Activated T-cell treated with anti-CD3 and anti-CD28 coated beads, Interleukin-2, amount 50 U/mL, for 72 hours (primary cell): ENCODE measurements around the gene GJB2. TPM values are rescaled to one million over a fixed set of nuclear protein-coding genes. Genes with fewer than 3 reads are reported as not detected.

Experiments
- ATAC-seq, 2 donors: fragments of 150-1000 bp; cut with Tn5 transposase; replicated peaks in 1 of 2; 2 replicates each; pipeline ENCODE4 v1.10.0; 2021; ENCODE audit warnings: moderate library complexity in 2 of 2, mild to moderate bottlenecking in 1 of 2
- DNase-seq, 2 donors: peaks; one replicate each; pipeline ENCODE4 v3.0.0; 2021 to 2022; ENCODE audit warnings: mixed read lengths in 1 of 2
- H3K27ac Mint-ChIP-seq: one replicate; pipeline ENCODE4 v1.8.0; 2022; ENCODE audit warnings: mild to moderate bottlenecking, moderate library complexity, mixed read lengths
- H3K27me3 Mint-ChIP-seq: one replicate; pipeline ENCODE4 v1.8.0; 2022; ENCODE audit warnings: low read depth, mixed read lengths
- H3K36me3 Mint-ChIP-seq, 2 donors: one replicate each; pipeline ENCODE4 v1.8.0; 2022; ENCODE audit warnings: mixed read lengths in 2 of 2, mild to moderate bottlenecking in 1 of 2; ENCODE audit not compliant: insufficient read depth in 2 of 2
- H3K4me1 Mint-ChIP-seq: one replicate; pipeline ENCODE4 v1.8.0; 2022; ENCODE audit warnings: low read depth, mixed read lengths
- H3K4me3 Mint-ChIP-seq, 2 donors: one replicate each; pipeline ENCODE4 v1.8.0; 2022; ENCODE audit warnings: mild to moderate bottlenecking in 2 of 2, mixed read lengths in 2 of 2, moderate library complexity in 2 of 2
- H3K9me3 Mint-ChIP-seq, 2 donors: one replicate each; pipeline ENCODE4 v1.8.0; 2022; ENCODE audit warnings: mixed read lengths in 2 of 2
- total RNA-seq, 2 donors: library from RNA; stranded (reverse); gene quantifications; one replicate each; pipeline ENCODE4 v1.2.3, GENCODE V29; 2022

Gene GJB2
- 1 to 10 TPM; 1.8 to 5.9 TPM for total RNA-seq

DNA sequence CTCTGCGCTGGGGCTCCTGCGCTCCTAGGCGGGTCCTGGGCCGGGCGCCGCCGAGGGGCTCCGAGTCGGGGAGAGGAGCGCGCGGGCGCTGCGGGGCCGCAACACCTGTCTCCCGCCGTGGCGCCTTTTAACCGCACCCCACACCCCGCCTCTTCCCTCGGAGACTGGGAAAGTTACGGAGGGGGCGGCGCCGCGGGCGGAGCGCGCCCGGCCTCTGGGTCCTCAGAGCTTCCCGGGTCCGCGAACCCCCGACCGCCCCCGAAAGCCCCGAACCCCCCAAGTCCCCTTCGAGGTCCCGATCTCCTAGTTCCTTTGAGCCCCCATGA, at the start of gene GJB2:
TSS of gene GJB2 (minus strand) at position 103 of the 326 bp plus-strand sequence. CDS start 3,357 bp downstream, outside the sequence.
- H3K27me3 Mint-ChIP-seq, result peaks cover 60% of the 10 kb centered on the region
- peak within 1 kb of the TSS; percentile 80 to 87 for H3K4me3 Mint-ChIP-seq
- H3K27ac Mint-ChIP-seq, result no peak within 1 kb of the TSS
- H3K4me1 Mint-ChIP-seq, result peaks cover 35% of the 10 kb centered on the region
- peak; percentile 21 to 45 for ATAC-seq
- no peaks in the 10 kb centered on the region for H3K9me3 Mint-ChIP-seq
- no peaks in the 10 kb centered on the region for H3K36me3 Mint-ChIP-seq
- peak; percentile 29 to 31 for DNase-seq

DNA sequence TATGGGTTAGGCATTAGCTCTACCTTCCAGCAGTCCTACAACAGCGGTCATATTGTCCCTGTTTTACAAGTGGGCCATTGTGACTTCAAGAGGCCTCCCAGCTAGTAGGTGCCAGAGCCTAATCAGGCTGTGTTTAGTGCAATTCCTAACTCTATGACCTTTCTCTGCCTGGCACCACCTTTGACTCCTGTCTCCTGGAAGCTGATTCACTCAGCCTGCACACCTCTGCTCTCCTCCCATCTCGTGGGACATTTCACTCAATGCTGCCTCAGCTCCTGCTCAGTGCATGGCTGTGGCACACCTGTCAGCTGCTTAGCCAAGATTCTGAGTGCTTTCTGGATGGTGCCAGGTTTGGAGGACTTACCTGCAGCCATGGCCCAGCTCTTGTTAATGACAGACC, 48.9 kb upstream of the GJB2 start:
- ATAC-seq (no peak), DNase-seq (no peak)
- Mint-ChIP-seq H3K4me1 (peaks cover 4% of the 10 kb centered on the region), H3K27ac (no peak overlapping the region), H3K36me3 (no peaks in the 10 kb centered on the region), H3K9me3 (peaks cover 0 to 2% of the 10 kb centered on the region in 2 donors), H3K4me3 (no peak overlapping the region), H3K27me3 (peaks cover 15% of the 10 kb centered on the region)

- Mint-ChIP-seq H3K27ac (no peak overlapping the region), H3K4me1 (peaks cover 4% of the 10 kb centered on the region), H3K36me3 (no peaks in the 10 kb centered on the region), H3K9me3 (peaks cover 0 to 1% of the 10 kb centered on the region in 2 donors), H3K27me3 (peaks cover 15% of the 10 kb centered on the region), H3K4me3 (no peak overlapping the region)
- DNase-seq, result no peak
- ATAC-seq, result no peak
Measured at GRCh38 chr13:20239748-20240147, 47.0 kb upstream of the GJB2 start.

GRCh38 chr13:20232556-20233277, 40.0 kb upstream of the GJB2 start:
- peak overlapping the region; percentile 51 to 53 for H3K4me3 Mint-ChIP-seq
- H3K9me3 Mint-ChIP-seq, result no peaks in the 10 kb centered on the region
- DNase-seq (no peak), ATAC-seq (no peak)
- peaks cover 11% of the 10 kb centered on the region for H3K4me1 Mint-ChIP-seq
- no peaks in the 10 kb centered on the region for H3K36me3 Mint-ChIP-seq
- no peak overlapping the region for H3K27ac Mint-ChIP-seq
- H3K27me3 Mint-ChIP-seq, result peaks cover 29% of the 10 kb centered on the region

DNA sequence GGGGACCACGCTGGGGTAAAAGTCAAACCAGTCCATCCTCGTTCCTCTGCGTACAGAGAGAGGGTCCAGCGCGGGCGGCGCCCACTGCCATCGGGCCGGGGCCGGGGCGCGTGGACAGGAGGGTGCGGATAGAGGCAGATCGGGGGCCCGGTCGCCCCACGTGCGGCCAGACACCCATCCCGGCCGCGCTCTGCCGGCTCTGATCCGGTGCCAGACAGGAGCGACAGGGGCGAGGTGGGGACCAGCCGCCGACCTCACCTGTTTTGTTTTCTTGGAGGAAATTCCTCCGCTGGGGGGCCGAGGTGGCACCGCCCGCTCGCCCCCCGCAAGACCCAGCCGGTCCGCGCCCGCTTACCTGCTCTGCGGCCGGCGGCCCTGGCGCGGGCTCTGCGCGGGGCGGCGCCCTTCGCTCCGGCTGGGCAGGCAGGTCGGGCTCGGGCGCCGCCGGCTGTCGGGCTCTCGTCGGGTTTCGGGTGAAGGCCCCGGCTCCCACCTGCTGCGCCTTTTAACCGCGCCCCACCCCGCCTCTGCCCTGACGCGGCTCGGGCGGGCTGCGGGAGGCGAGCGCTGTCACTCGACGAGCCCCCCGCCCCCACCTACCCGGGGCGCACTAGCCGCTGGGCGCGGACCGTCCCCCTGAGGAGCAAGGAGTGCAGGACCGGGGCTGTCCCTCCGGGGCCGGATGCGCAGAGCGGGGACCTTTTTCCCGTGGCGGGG, 39.3 kb upstream of the GJB2 start, which contains the start of gene GJB6:
TSS of gene GJB6 (minus strand) at position 481 of the 717 bp plus-strand sequence. CDS start 8,839 bp downstream, outside the sequence.
- Mint-ChIP-seq H3K27me3 (peaks cover 25% of the 10 kb centered on the region), H3K27ac (peak within 1 kb of the TSS; percentile 24), H3K9me3 (no peaks in the 10 kb centered on the region), H3K4me3 (peak within 1 kb of the TSS; percentile 85 to 91), H3K4me1 (peaks cover 11% of the 10 kb centered on the region), H3K36me3 (no peaks in the 10 kb centered on the region)
- DNase-seq, result peak; percentile 49 to 51
- ATAC-seq, result peak; percentile 70 to 75

DNA sequence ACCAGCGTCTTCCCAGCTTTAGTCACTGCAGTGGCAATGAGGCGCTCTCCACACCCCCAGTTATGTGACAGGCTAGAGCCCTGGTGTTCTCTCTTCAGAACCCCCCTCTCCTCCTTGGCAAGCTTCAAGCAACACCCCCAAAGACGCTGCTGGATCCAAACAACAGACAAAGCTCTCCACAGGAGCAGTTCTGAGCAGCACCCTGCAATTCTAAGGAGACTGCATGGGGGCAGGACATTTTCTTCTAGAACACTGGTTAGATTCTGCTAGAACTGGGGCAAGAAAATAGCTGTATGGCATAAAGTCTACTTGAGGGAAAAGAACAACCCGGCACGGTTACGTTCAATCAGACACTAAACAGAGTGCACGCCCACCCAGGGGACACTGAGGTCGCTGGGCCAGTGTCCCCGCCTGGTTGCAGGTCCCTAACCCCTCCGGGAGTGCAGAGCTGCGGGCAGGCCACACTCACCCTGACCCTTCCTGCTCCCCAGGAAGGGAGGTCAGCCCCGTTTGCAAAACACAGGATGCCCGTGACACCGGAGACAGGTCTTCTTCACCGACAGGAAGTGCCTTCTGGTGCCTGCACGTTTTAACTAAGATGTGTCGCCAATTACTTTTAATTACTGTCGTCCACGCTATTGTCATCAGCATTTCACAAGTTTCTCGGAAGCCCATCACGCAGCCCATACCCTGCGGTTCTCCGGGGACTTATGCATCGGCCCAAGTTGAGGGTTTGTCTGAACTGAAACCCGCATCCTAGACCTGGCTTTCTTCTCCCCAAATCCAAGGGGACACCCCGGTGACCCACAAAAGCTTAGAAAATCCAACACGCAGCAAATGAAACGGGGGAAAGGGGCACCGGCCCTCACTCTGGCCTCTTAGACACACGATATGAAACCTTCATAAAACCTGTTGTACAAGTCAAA, 38.4 kb upstream of the GJB2 start:
- peak overlapping the region; percentile 85 to 91 for H3K4me3 Mint-ChIP-seq
- ATAC-seq, result peak; percentile 28 to 61
- DNase-seq, result peak; percentile 16 to 29
- H3K27ac Mint-ChIP-seq, result peak overlapping the region; percentile 24
- H3K4me1 Mint-ChIP-seq, result peaks cover 11% of the 10 kb centered on the region
- H3K36me3 Mint-ChIP-seq, result no peaks in the 10 kb centered on the region
- H3K9me3 Mint-ChIP-seq, result no peaks in the 10 kb centered on the region
- peaks cover 22% of the 10 kb centered on the region for H3K27me3 Mint-ChIP-seq

GRCh38 chr13:20227730-20228129, 35.0 kb upstream of the GJB2 start:
- H3K27ac Mint-ChIP-seq, result no peak overlapping the region
- DNase-seq, result no peak
- no peak for ATAC-seq
- no peaks in the 10 kb centered on the region for H3K9me3 Mint-ChIP-seq
- no peaks in the 10 kb centered on the region for H3K36me3 Mint-ChIP-seq
- H3K4me3 Mint-ChIP-seq, result no peak overlapping the region
- H3K27me3 Mint-ChIP-seq, result peaks cover 15% of the 10 kb centered on the region
- peaks cover 14% of the 10 kb centered on the region for H3K4me1 Mint-ChIP-seq

- Mint-ChIP-seq H3K27ac (no peak overlapping the region), H3K9me3 (no peaks in the 10 kb centered on the region), H3K4me3 (no peak overlapping the region), H3K27me3 (peaks cover 15% of the 10 kb centered on the region), H3K36me3 (no peaks in the 10 kb centered on the region), H3K4me1 (peaks cover 17% of the 10 kb centered on the region)
- ATAC-seq (no peak), DNase-seq (no peak)
Measured at GRCh38 chr13:20227288-20227687, 34.5 kb upstream of the GJB2 start.

GRCh38 chr13:20222553-20222952, 29.8 kb upstream of the GJB2 start:
- Mint-ChIP-seq H3K36me3 (no peaks in the 10 kb centered on the region), H3K9me3 (no peaks in the 10 kb centered on the region), H3K4me3 (no peak overlapping the region), H3K4me1 (peaks cover 33% of the 10 kb centered on the region), H3K27ac (no peak overlapping the region), H3K27me3 (peaks cover 4% of the 10 kb centered on the region)
- ATAC-seq (peak; percentile 58 to 68), DNase-seq (no peak)

DNA sequence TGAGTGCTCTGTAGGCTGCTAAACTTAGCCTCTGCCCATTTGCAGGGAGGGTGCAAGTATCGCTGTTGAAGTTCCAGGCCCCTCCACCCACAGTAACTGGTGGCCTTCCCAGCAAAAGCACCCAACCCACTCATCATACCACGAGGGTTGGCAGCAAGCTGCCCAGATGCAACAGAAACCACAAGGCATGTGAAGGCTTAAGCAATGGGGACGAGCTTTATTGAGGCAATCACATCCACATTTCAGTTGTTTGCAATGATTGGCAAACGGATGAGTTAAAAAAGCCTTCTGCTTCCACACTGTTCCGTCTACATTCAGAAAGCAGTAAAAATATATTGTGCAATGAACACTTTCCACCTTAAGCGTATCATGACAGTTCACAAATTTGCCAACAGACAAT, 29.0 kb upstream of the GJB2 start:
- DNase-seq (no peak), ATAC-seq (no peak)
- H3K27ac Mint-ChIP-seq, result no peak overlapping the region

GRCh38 chr13:20219577-20219976, 26.8 kb upstream of the GJB2 start:
- ATAC-seq (peak; percentile 81 to 88), DNase-seq (no peak)
- Mint-ChIP-seq H3K4me3 (peak overlapping the region; percentile 69 to 73), H3K27ac (peak overlapping the region; percentile 55), H3K4me1 (peaks cover 33% of the 10 kb centered on the region), H3K27me3 (no peaks in the 10 kb centered on the region), H3K36me3 (no peaks in the 10 kb centered on the region), H3K9me3 (peaks cover 0 to 2% of the 10 kb centered on the region in 2 donors)

More for the DNA sequence above, 29.0 kb upstream of the GJB2 start:
- peaks cover 33% of the 10 kb centered on the region for H3K4me1 Mint-ChIP-seq
- H3K4me3 Mint-ChIP-seq, result no peak overlapping the region
- H3K9me3 Mint-ChIP-seq, result peaks cover 0 to 2% of the 10 kb centered on the region in 2 donors
- H3K36me3 Mint-ChIP-seq, result no peaks in the 10 kb centered on the region
- H3K27me3 Mint-ChIP-seq, result peaks cover 4% of the 10 kb centered on the region

DNA sequence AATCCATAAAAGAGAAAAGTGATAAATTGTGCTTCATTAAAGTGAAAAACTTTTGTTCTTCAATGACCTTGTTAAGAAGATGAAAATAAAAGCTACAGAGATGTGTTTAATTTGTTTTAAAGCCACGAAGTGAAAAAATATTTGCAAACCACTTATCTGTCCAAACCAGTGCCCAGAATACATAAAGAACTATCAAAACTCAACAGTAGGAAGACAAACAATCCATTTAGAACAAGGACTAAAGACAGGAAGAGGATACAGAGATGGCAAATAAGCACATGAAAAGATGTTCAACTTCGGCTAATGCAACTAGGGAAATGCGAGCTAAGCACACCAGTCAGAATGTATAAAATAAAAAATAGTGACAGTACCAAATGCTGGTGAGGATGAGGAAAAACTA, 24.4 kb upstream of the GJB2 start:
- H3K27ac Mint-ChIP-seq, result no peak overlapping the region
- DNase-seq, result no peak
- peaks cover 8% of the 10 kb centered on the region for H3K27me3 Mint-ChIP-seq
- H3K4me3 Mint-ChIP-seq, result no peak overlapping the region
- peaks cover 26% of the 10 kb centered on the region for H3K4me1 Mint-ChIP-seq
- ATAC-seq, result no peak
- H3K36me3 Mint-ChIP-seq, result peaks cover 2 to 3% of the 10 kb centered on the region in 2 donors
- peaks cover 0 to 2% of the 10 kb centered on the region in 2 donors for H3K9me3 Mint-ChIP-seq
